ENCODE data around the gene SLC38A4. TPM values are rescaled to one million over a fixed set of nuclear protein-coding genes. Genes with fewer than 3 reads are reported as not detected.

SLC38A4 gene
- total RNA-seq, 3 donors from 2014 or later (not counting 1 experiment from before 2014, with no cell fraction given): not detected

DNA sequence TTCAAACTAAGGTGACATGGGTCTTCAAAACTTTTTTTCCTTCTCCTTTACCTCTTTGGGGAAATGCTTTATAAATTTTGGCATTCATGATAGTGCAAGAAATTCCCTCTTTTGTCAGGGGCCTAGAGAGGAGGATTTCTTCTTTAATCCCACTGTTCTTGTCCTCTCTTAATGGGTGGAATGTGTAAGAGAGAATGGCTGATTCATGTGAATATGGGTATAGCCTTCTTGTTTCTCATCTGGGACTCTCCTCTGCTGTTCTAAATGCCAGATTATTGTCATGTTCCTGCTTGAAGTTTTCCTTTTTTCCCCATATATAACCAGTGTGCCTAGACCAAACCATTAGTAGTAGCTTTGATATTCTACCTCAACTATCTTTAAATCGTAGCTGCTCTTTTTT, 46.7 kb downstream of the SLC38A4 start:
- Mint-ChIP-seq H3K9me3 (no peaks in the 10 kb centered on the region), H3K36me3 (no peaks in the 10 kb centered on the region), H3K27ac (no peak overlapping the region), H3K4me1 (no peaks in the 10 kb centered on the region), H3K4me3 (no peak overlapping the region), H3K27me3 (ENCODE audit: low read depth in 2 of 2) (peaks cover 8 to 14% of the 10 kb centered on the region in 2 donors)
- Histone ChIP-seq H3K36me3 (ENCODE audit: control insufficient read depth, insufficient read depth, low read length) (no peaks in the 10 kb centered on the region), H3K4me1 (ENCODE audit: control insufficient read depth, insufficient read depth, low read length) (no peaks in the 10 kb centered on the region), H3K4me3 (ENCODE audit: low read length) (no peak overlapping the region), H3K9me3 (ENCODE audit: control insufficient read depth, insufficient read depth, low read length) (no peaks in the 10 kb centered on the region), H3K27ac (ENCODE audit: low read length) (no peak overlapping the region), H3K27me3 (ENCODE audit: control insufficient read depth, insufficient read depth, low read length) (peaks cover 2% of the 10 kb centered on the region)
- DNase-seq (no peak), ATAC-seq (no peak)
- WGBS (ENCODE audit: insufficient coverage): no CpG with 5 or more reads among the region's 1 CpG
- TF ChIP-seq, protein P1, sequence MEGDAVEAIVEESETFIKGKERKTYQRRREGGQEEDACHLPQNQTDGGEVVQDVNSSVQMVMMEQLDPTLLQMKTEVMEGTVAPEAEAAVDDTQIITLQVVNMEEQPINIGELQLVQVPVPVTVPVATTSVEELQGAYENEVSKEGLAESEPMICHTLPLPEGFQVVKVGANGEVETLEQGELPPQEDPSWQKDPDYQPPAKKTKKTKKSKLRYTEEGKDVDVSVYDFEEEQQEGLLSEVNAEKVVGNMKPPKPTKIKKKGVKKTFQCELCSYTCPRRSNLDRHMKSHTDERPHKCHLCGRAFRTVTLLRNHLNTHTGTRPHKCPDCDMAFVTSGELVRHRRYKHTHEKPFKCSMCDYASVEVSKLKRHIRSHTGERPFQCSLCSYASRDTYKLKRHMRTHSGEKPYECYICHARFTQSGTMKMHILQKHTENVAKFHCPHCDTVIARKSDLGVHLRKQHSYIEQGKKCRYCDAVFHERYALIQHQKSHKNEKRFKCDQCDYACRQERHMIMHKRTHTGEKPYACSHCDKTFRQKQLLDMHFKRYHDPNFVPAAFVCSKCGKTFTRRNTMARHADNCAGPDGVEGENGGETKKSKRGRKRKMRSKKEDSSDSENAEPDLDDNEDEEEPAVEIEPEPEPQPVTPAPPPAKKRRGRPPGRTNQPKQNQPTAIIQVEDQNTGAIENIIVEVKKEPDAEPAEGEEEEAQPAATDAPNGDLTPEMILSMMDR (IDR thresholded peaks at IDR 0.05): no peak
- intact Hi-C loops (cut with micrococcal nuclease): no loop called here

DNA sequence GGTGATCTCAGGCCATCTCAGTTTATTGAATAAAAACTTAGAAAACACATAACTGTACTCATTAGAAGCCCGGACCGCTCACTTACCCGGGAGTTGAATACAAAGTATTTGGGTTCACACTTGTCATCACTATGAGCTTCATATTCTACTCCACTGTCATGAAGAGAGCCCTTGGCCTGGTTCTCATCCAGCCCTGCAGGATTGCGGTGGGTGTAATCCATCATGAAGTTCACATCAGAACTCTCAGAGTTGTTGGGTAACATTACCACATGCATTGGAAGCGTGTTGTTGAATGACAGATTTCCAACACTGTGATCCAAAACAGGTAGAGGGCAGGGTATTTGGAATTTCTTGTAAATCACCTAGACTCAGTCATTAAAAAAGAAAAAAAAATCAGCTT, 47.4 kb downstream of the SLC38A4 start:
- H3K27ac ChIP-seq (ENCODE audit: low read length): no peak overlapping the region
- Mint-ChIP-seq H3K4me3 (no peak overlapping the region), H3K4me1 (no peaks in the 10 kb centered on the region), H3K27ac (no peak overlapping the region), H3K36me3 (no peaks in the 10 kb centered on the region), H3K27me3 (ENCODE audit: low read depth in 2 of 2) (peaks cover 5 to 12% of the 10 kb centered on the region in 2 donors), H3K9me3 (no peaks in the 10 kb centered on the region)
- intact Hi-C loops (cut with micrococcal nuclease): no loop called here
- H3K9me3 ChIP-seq (ENCODE audit: control insufficient read depth, insufficient read depth, low read length): no peaks in the 10 kb centered on the region
- DNase-seq: no peak
- 95% methylated on average over 5 of the region's 5 CpGs for WGBS (ENCODE audit: insufficient coverage)
- no peak overlapping the region for H3K4me3 ChIP-seq (ENCODE audit: low read length)
- ATAC-seq: no peak
- H3K27me3 ChIP-seq (ENCODE audit: control insufficient read depth, insufficient read depth, low read length): peaks cover 2% of the 10 kb centered on the region
- no peaks in the 10 kb centered on the region for H3K36me3 ChIP-seq (ENCODE audit: control insufficient read depth, insufficient read depth, low read length)
- no peaks in the 10 kb centered on the region for H3K4me1 ChIP-seq (ENCODE audit: control insufficient read depth, insufficient read depth, low read length)
- TF ChIP-seq, protein P1 (IDR thresholded peaks at IDR 0.05): no peak

DNA sequence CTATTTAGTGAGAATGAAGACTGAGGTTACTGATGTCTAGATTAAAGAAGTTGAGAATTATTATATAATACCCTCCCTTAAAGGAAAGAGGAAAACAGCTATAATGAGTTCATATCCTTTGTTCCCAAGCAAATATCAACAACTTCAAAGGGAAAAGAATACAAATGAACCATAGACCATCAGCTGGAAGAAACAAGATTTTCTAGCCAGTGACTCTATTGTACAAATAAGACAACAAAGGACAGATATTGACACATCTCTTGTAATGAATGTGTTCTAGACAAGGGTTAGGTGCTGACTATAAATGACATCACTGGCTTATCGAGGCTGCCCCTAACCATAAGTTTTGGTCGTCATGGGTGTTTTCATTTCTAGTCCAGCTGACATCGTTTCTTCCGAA, 48.2 kb downstream of the SLC38A4 start:
- no peaks in the 10 kb centered on the region for H3K9me3 ChIP-seq (ENCODE audit: control insufficient read depth, insufficient read depth, low read length)
- H3K27me3 ChIP-seq (ENCODE audit: control insufficient read depth, insufficient read depth, low read length): peaks cover 2% of the 10 kb centered on the region
- Mint-ChIP-seq H3K4me3 (no peak overlapping the region), H3K27me3 (ENCODE audit: low read depth in 2 of 2) (peaks cover 0 to 7% of the 10 kb centered on the region in 2 donors), H3K4me1 (no peaks in the 10 kb centered on the region), H3K9me3 (no peaks in the 10 kb centered on the region), H3K36me3 (no peaks in the 10 kb centered on the region), H3K27ac (no peak overlapping the region)
- ATAC-seq (no peak), DNase-seq (no peak)
- no peaks in the 10 kb centered on the region for H3K4me1 ChIP-seq (ENCODE audit: control insufficient read depth, insufficient read depth, low read length)
- no peak overlapping the region for H3K27ac ChIP-seq (ENCODE audit: low read length)
- 69% methylated on average over 4 of the region's 4 CpGs for WGBS (ENCODE audit: insufficient coverage)
- TF ChIP-seq, protein P1 (IDR thresholded peaks at IDR 0.05): no peak
- H3K4me3 ChIP-seq (ENCODE audit: low read length): no peak overlapping the region
- intact Hi-C loops (cut with micrococcal nuclease): no loop called here
- H3K36me3 ChIP-seq (ENCODE audit: control insufficient read depth, insufficient read depth, low read length): no peaks in the 10 kb centered on the region

DNA sequence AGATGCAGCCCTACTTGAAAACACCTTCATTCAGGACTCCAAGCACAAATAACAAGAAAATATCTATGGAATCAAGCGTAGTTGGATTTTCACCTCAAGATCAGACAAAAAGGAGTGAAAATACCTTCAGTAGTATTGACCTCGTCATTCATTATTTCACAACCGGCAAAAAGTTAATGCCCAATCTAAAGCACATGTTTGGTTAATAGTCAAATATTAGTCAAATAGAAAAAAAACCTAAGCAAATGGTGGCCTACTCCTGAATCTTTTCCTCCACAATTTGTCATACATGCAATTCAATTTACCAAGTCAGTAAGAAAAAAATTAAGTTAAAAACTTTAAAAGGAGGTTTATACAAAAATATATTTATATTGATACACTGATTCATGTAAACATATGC, 50.0 kb downstream of the SLC38A4 start:
- TF ChIP-seq, protein P1 (IDR thresholded peaks at IDR 0.05): no peak
- Histone ChIP-seq H3K4me3 (ENCODE audit: low read length) (no peak overlapping the region), H3K36me3 (ENCODE audit: control insufficient read depth, insufficient read depth, low read length) (no peaks in the 10 kb centered on the region), H3K27ac (ENCODE audit: low read length) (no peak overlapping the region), H3K9me3 (ENCODE audit: control insufficient read depth, insufficient read depth, low read length) (no peaks in the 10 kb centered on the region), H3K27me3 (ENCODE audit: control insufficient read depth, insufficient read depth, low read length) (peaks cover 2% of the 10 kb centered on the region), H3K4me1 (ENCODE audit: control insufficient read depth, insufficient read depth, low read length) (no peaks in the 10 kb centered on the region)
- intact Hi-C loops (cut with micrococcal nuclease): no loop called here
- Mint-ChIP-seq H3K27ac (no peak overlapping the region), H3K36me3 (no peaks in the 10 kb centered on the region), H3K9me3 (no peaks in the 10 kb centered on the region), H3K27me3 (ENCODE audit: low read depth in 2 of 2) (peaks cover 0 to 7% of the 10 kb centered on the region in 2 donors), H3K4me1 (no peaks in the 10 kb centered on the region), H3K4me3 (no peak overlapping the region)
- DNase-seq (no peak), ATAC-seq (no peak)
- 100% methylated on average over 2 of the region's 3 CpGs for WGBS (ENCODE audit: insufficient coverage)
